ENCODE results near the gene DLK2.
"Not testable (repeated sequence)": the region's sequence is repeated elsewhere in the genome, so short reads cannot be mapped to it uniquely, and the experiment has no call there.

DLK2 gene

DNA sequence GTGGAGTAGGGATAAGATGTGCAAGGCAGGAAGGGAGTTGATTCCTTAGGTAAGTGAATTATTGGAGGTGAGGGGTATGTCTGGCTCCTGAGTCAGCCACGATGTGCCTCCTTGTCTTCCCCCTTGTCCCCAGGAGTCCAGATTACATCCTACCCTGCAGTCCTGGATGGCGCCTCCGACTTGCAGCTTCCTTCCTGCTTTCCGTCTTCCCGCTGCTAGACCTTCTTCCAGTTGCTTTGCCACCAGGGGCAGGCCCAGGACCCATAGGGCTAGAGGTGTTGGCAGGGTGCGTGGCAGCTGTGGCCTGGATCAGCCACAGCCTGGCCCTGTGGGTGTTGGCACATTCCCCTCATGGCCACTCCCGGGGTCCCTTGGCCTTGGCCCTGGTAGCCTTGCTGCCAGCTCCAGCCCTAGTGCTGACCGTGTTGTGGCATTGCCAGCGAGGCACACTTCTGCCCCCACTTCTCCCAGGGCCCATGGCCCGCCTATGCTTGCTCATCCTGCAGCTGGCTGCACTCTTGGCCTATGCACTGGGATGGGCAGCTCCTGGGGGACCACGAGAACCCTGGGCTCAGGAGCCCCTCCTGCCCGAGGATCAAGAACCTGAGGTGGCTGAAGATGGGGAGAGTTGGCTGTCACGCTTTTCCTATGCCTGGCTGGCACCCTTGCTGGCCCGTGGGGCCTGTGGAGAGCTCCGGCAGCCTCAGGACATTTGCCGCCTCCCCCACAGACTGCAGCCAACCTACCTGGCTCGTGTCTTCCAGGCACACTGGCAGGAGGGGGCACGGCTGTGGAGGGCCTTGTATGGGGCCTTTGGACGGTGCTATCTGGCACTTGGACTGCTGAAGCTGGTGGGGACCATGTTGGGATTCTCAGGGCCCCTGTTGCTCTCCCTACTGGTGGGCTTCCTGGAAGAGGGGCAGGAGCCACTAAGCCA lies 23.1 kb downstream of the DLK2 start:
- no peak overlapping the region for H3K27ac ChIP-seq
- no peak for DNase-seq (ENCODE audit: low read depth, low spot score)

DNA sequence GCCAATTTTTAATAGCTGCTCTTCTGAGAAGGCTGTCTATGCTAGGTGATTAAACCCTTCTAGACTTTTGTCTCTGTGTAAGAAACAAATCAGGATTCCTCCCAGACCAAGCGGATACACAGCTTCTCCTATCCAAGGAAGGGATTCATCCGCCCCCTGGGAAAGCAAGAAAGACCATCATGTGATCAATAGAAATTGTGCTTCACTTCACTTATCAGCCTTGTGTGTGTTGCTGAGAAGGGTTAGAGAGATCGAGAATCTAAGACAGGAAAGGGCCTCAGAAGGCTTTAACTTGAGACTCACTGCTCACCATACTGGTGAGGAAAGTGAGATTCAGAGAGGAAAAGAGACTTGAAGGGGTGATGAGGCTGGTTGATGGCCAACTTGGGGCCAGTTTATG lies 26.5 kb downstream of the DLK2 start:
- DNase-seq (ENCODE audit: low read depth, low spot score): no peak
- peak overlapping the region; percentile 88 for H3K27ac ChIP-seq

- DNase-seq (ENCODE audit: low read depth, low spot score): no peak
- peak overlapping the region; percentile 88 for H3K27ac ChIP-seq
Observed at GRCh38 chr6:43428112-43428570, 27.2 kb downstream of the DLK2 start.

DNA sequence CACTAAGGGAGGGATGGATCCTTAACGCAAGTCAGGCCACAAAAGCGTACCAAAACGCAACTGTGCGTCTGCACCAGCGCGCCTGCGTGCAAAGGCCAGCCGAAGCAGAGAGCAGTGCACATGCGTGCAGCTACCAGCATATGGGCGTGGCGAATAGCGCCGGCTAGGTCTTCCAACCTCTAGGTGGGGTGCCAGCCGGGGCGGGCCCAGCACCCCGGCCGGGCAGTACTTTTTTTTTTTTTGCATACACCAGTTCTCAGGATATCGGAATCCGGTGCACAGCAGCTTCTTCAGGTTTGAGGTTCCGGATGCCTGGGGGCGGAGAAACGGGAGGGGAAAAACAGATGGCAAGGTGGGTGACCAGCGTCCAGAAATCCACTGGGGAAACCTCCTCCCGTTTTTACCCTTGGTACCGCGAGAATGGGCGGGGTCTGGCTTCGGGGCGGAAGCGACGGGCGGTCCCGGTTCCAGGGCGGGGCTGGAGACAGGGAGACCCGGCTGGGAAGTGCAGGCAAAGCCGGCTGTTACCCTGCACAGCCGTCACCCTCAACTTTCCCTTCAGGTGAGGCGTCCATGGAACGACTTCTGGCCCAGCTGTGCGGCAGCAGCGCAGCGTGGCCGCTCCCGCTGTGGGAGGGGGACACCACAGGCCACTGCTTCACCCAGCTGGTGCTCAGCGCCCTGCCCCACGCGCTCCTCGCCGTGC lies 27.8 kb downstream of the DLK2 start, which contains the start of gene ABCC10:
ABCC10 (plus strand) TSS at position 136 of the 706 bp plus-strand sequence; CDS start at position 574, 438 bp downstream.
- peak; percentile 85 for DNase-seq (ENCODE audit: low read depth, low spot score)
- H3K27ac ChIP-seq: peak within 1 kb of the TSS; percentile 88

DNA sequence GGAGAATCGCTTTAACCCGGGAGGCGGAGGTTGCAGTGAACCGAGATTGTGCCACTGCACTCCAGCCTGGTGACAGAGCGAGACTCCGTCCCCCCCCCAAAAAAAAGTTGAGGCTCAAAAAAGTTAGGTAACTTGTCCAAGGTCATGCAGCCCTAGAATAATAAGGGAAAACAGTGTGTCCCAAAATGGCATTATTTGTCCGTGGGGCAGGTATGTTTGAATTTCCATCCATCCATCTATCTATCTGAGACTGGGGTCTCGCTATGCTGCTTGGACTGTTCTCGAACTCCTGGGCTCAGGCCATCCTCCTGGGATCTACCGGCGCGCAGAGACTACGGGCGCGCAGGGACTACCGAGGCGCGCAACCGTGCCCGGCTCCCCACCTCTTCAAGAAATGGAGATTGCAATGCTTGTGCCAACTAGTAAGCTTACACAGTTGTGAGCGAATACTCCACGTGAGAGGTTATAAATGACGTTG lies 28.4 kb downstream of the DLK2 start:
- H3K27ac ChIP-seq: peak overlapping the region; percentile 88
- no peak for DNase-seq (ENCODE audit: low read depth, low spot score)

DNA sequence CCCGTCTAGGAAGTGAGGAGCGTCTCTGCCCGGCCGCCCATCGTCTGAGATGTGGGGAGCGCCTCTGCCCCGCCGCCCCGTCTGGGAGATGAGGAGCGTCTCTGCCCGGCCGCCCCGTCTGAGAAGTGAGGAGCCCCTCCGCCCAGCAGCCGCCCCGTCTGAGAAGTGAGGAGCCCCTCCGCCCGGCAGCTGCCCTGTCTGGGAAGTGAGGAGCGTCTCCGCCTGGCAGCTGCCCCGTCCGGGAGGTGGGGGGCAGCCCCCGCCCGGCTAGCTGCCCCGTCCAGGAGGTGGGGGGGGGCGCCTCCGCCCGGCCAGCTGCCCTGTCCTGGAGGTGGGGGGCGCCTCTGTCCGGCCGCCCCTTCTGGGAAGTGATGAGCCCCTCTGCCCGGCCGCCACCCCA lies 30.3 kb downstream of the DLK2 start:
- H3K27ac ChIP-seq: not testable (repeated sequence)

DNA sequence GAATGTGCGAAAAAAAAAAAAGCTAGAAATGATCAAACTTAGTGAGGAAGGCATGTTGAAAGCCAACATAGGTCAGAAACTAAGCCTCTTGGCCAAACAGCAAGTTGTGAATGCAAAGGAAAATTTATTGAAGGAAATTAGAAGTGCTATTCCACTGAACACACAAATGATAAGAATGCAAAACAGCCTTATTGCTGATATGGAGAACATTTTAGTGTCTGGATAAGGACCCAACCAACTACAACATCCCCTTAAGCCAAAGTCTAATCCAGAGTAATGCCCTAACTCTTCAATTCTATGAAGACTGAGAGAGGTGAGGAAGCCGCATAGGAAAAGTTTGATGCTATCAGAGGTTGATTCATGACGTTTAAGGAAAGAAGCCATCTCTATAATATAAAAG lies 33.5 kb downstream of the DLK2 start:
- DNase-seq (ENCODE audit: low read depth, low spot score): no peak
- no peak overlapping the region for H3K27ac ChIP-seq

More for the DNA sequence above, 30.3 kb downstream of the DLK2 start:
- DNase-seq (ENCODE audit: low read depth, low spot score): not testable (repeated sequence)

- no peak overlapping the region for H3K27ac ChIP-seq
- DNase-seq (ENCODE audit: low read depth, low spot score): no peak
Observed at GRCh38 chr6:43420012-43420709, 35.2 kb downstream of the DLK2 start.

GRCh38 chr6:43416935-43417334 lies 38.4 kb downstream of the DLK2 start:
- DNase-seq (ENCODE audit: low read depth, low spot score): no peak

DNA sequence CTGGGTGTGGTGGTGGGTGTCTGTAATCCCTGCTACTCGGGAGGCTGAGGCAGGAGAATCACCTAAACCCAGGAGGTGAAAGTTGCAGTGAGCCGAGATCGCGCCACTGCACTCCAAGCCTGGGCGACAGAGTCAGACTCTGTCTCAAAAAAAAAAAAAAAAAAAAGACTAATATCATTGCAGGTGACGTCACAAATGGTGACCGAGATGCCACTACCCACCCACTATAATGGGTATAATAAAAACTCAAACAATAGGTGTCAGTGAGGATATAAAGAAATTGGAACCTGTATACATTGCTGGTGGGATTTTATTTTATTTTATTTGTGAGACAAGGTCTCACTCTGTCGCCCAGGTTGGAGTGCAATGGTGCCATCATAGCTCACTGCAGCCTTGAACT lies 40.1 kb downstream of the DLK2 start:
- H3K27ac ChIP-seq: not testable (repeated sequence)

More at GRCh38 chr6:43416935-43417334, 38.4 kb downstream of the DLK2 start:
- no peak overlapping the region for H3K27ac ChIP-seq

GRCh38 chr6:43413002-43413401 lies 42.3 kb downstream of the DLK2 start:
- no peak overlapping the region for H3K27ac ChIP-seq
- no peak for DNase-seq (ENCODE audit: low read depth, low spot score)

More for the DNA sequence above, 40.1 kb downstream of the DLK2 start:
- DNase-seq (ENCODE audit: low read depth, low spot score): not testable (repeated sequence)

DNA sequence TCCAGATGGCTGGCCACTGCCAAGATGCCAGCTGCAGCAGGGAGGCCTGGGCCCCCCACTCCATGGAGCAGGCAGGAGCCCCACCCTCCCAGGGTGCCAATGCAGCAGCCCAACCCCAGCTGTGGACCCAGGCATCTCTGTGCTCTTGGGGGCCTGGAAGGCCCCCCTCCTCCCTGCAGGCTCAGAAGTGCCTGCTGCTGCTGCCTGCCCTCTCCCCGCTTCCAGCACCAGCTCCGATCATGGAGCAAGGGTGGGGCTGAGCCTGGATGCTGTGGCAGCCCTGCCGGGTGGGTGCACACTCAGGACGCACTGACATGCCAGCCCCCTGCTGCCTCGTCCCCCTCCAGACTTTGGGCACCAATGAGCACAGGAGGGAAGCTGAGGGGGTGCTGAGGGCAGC lies 42.8 kb downstream of the DLK2 start:
- H3K27ac ChIP-seq: no peak overlapping the region
- no peak for DNase-seq (ENCODE audit: low read depth, low spot score)

DNA sequence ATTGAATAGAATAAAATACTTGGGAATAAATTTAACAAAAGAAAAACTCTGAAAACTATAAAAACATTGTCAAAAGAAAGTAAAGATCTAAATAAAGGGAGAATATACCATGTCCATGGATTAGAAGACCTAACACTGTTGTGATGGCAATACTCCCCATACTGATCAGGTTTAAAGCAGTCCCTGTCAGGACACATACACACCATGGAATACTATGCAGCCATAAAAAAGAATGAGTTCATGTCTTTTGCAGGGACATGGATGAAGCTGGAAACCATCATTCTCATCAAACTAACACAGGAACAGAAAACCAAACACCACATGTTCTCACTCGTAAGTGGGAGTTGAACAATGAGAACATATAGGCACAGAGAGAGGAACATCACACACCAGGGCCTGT lies 44.6 kb downstream of the DLK2 start:
- H3K27ac ChIP-seq; DNase-seq (ENCODE audit: low read depth, low spot score): not testable (repeated sequence)

- H3K27ac ChIP-seq: no peak overlapping the region
- DNase-seq (ENCODE audit: low read depth, low spot score): no peak
Observed at GRCh38 chr6:43408259-43408658, 47.1 kb downstream of the DLK2 start.

- DNase-seq (ENCODE audit: low read depth, low spot score): no peak
Observed at GRCh38 chr6:43407296-43407695, 48.1 kb downstream of the DLK2 start.

GRCh38 chr6:43405354-43405753 lies 50.0 kb downstream of the DLK2 start:
- H3K27ac ChIP-seq: no peak overlapping the region
- DNase-seq (ENCODE audit: low read depth, low spot score): no peak

More at GRCh38 chr6:43407296-43407695, 48.1 kb downstream of the DLK2 start:
- no peak overlapping the region for H3K27ac ChIP-seq

GRCh38 chr6:43402820-43403219 lies 52.5 kb downstream of the DLK2 start:
- DNase-seq (ENCODE audit: low read depth, low spot score): no peak
- H3K27ac ChIP-seq: no peak overlapping the region

DNA sequence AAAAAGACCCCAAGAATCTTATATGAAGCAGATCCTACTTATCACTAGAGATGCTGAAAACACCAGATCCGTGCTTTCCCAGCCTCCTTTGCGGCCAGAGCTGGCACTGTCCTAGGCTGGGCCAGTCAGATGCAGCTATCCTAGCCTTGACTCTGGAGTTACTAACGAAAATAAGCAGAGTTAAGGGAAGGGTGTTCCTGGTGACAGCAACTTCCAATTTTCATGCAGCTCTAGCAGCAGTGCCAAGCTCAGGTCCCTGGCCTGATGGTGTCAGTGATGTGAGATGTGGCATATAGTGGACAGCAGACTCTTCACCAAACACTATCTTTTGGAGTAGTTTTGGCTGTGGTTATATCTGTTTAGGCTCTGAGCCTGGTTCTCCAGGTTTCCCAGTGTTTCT lies 53.6 kb downstream of the DLK2 start:
- H3K27ac ChIP-seq: no peak overlapping the region
- no peak for DNase-seq (ENCODE audit: low read depth, low spot score)
